H1 (cell line): ENCODE data around the gene COPG1. TPM values are rescaled to one million over a fixed set of nuclear protein-coding genes. Genes with fewer than 3 reads are reported as not detected.
"Not testable (repeated sequence)": the region's sequence is repeated elsewhere in the genome, so short reads cannot be mapped to it uniquely, and the experiment has no call there.

Experiments
- CTCF ChIA-PET: fragments of 300-600 bp; sonication (Branson Sonifier 250); formaldehyde crosslinking; loops from one replicate; lab custom pipeline; 2021; ENCODE audit not compliant: partially characterized antibody; lab: Charles Lee
- POLR2A ChIA-PET: fragments of 300-600 bp; sonication (Branson Sonifier 250); formaldehyde crosslinking; loops from one replicate; lab custom pipeline; 2021; ENCODE audit warnings: inconsistent platforms; ENCODE audit not compliant: partially characterized antibody; lab: Charles Lee
- DNase-seq, 2 experiments: peaks; one replicate each; pipeline versions ENCODE4 v3.0.0 to v3.0.0-alpha.2; 2010 to 2022; ENCODE audit warnings: low spot score in 2 of 2, low read depth in 1 of 2, mixed read lengths in 1 of 2
- FAIRE-seq: peaks from 2 replicates; lab custom pipeline; 2011; peaks lifted over from hg19 to GRCh38; lab: Jason Lieb, UNC
- H2AFZ ChIP-seq: 2 replicates; pipeline ENCODE4 v1.8.1; 2012; ENCODE audit warnings: low read length, inconsistent platforms
- H2AK5ac ChIP-seq: 2 replicates; pipeline ENCODE4 v1.6.1; 2013; ENCODE audit warnings: low read depth, low read length
- H2BK120ac ChIP-seq: replicated peaks from 2 replicates; pipeline ENCODE3; 2013; ENCODE audit warnings: low read depth, low read length, inconsistent platforms
- H2BK12ac ChIP-seq: 2 replicates; pipeline ENCODE4 v1.6.1; 2013; ENCODE audit warnings: low read depth, low read length
- H2BK15ac ChIP-seq: 2 replicates; pipeline ENCODE4 v1.6.1; 2013; ENCODE audit warnings: low read length
- H2BK20ac ChIP-seq: 2 replicates; pipeline ENCODE4 v1.6.1; 2013; ENCODE audit warnings: low read length
- H2BK5ac ChIP-seq: 2 replicates; pipeline ENCODE4 v1.6.1; 2013; ENCODE audit warnings: low read depth, low read length
- H3K14ac ChIP-seq: 2 replicates; pipeline ENCODE4 v1.6.1; 2013; ENCODE audit warnings: inconsistent platforms; ENCODE audit not compliant: insufficient read length
- H3K18ac ChIP-seq: 2 replicates; pipeline ENCODE4 v1.6.1; 2013; ENCODE audit warnings: low read length; ENCODE audit errors: extremely low read depth
- H3K23ac ChIP-seq: 2 replicates; pipeline ENCODE4 v1.6.1; 2013; ENCODE audit warnings: inconsistent platforms; ENCODE audit not compliant: insufficient read length
- H3K23me2 ChIP-seq: 2 replicates; pipeline ENCODE4 v1.6.1; 2013; ENCODE audit warnings: low read depth, low read length
- H3K27ac ChIP-seq: 2 replicates; pipeline ENCODE4 v1.6.1; 2011; ENCODE audit warnings: low read depth, low read length, inconsistent platforms
- H3K27me3 ChIP-seq, 4 experiments: replicated peaks in 1 of 4; 1 replicate in 1 of 4; 2 replicates in 3 of 4; pipeline versions ENCODE4 v1.6.1 to v1.8.1; 2011 to 2013; ENCODE audit warnings: low read length in 3 of 4, mild to moderate bottlenecking in 3 of 4, inconsistent platforms in 2 of 4, mixed read lengths in 2 of 4, moderate library complexity in 1 of 4; ENCODE audit not compliant: control insufficient read depth in 3 of 4, insufficient read depth in 3 of 4; ENCODE audit errors: extremely low read depth in 1 of 4
- H3K36me3 ChIP-seq, 4 experiments: 2 replicates each; pipeline versions ENCODE4 v1.6.1 to v1.8.1; 2011 to 2013; ENCODE audit warnings: mild to moderate bottlenecking in 4 of 4, low read length in 3 of 4, moderate library complexity in 2 of 4, control low read depth in 1 of 4, inconsistent platforms in 1 of 4; ENCODE audit not compliant: insufficient read depth in 4 of 4, control insufficient read depth in 2 of 4
- H3K4ac ChIP-seq: replicated peaks from 2 replicates; pipeline ENCODE3; 2013; ENCODE audit warnings: low read length, low read depth, mixed read lengths, inconsistent platforms; ENCODE audit not compliant: insufficient read length
- H3K4me1 ChIP-seq, 4 experiments: replicated peaks in 1 of 4; 1 replicate in 1 of 4; 2 replicates in 3 of 4; pipeline versions ENCODE4 v1.6.1 to v1.8.1; 2011 to 2013; ENCODE audit warnings: low read length in 3 of 4, inconsistent platforms in 2 of 4, mixed read lengths in 1 of 4; ENCODE audit not compliant: insufficient read depth in 4 of 4, control insufficient read depth in 3 of 4
- H3K4me2 ChIP-seq, 2 experiments: 2 replicates each; pipeline versions ENCODE4 v1.6.1 to v1.8.1; 2011 to 2013; ENCODE audit warnings: low read depth in 2 of 2, low read length in 2 of 2, control low read depth in 1 of 2, inconsistent platforms in 1 of 2, mild to moderate bottlenecking in 1 of 2; ENCODE audit not compliant: insufficient read depth in 1 of 2
- H3K4me3 ChIP-seq, 4 experiments: fragments of 200-600, 300-600 bp in 1 of 4; sonication (generic), shearing (Covaris generic), sonication (Bioruptor Twin) in 1 of 4; 2 replicates each; pipeline versions ENCODE4 v1.5.1 to v1.8.1; 2011 to 2016; ENCODE audit warnings: low read length in 4 of 4, low read depth in 3 of 4, control low read depth in 2 of 4, inconsistent platforms in 2 of 4, mild to moderate bottlenecking in 2 of 4, mixed read lengths in 1 of 4, moderate library complexity in 1 of 4; ENCODE audit not compliant: insufficient read depth in 2 of 4; ENCODE audit errors: extremely low read depth in 1 of 4
- H3K56ac ChIP-seq: replicated peaks from 2 replicates; pipeline ENCODE3; 2013; ENCODE audit warnings: low read depth, mild to moderate bottlenecking, mixed read lengths, low read length, inconsistent platforms; ENCODE audit not compliant: insufficient read length
- H3K79me1 ChIP-seq: 2 replicates; pipeline ENCODE4 v1.6.1; 2013; ENCODE audit warnings: low read depth, low read length, control low read depth
- H3K79me2 ChIP-seq, 2 experiments: 2 replicates each; pipeline versions ENCODE4 v1.6.1 to v1.8.1; 2012 to 2013; ENCODE audit warnings: low read length in 2 of 2, mild to moderate bottlenecking in 2 of 2, inconsistent platforms in 1 of 2; ENCODE audit not compliant: insufficient read depth in 2 of 2, control insufficient read depth in 1 of 2
- H3K9ac ChIP-seq, 4 experiments: replicated peaks in 1 of 4; 1 replicate in 1 of 4; 2 replicates in 3 of 4; pipeline versions ENCODE4 v1.6.1 to v1.8.1; 2011 to 2013; ENCODE audit warnings: low read depth in 3 of 4, low read length in 3 of 4, control low read depth in 2 of 4, mild to moderate bottlenecking in 2 of 4, moderate library complexity in 2 of 4, inconsistent platforms in 1 of 4; ENCODE audit errors: extremely low read depth in 1 of 4
- H3K9me3 ChIP-seq, 2 experiments: 2 replicates each; pipeline versions ENCODE4 v1.6.1 to v1.8.1; 2012 to 2013; ENCODE audit warnings: mild to moderate bottlenecking in 2 of 2, moderate library complexity in 2 of 2, control low read depth in 1 of 2, inconsistent platforms in 1 of 2, low read depth in 1 of 2, low read length in 1 of 2, mixed read lengths in 1 of 2; ENCODE audit not compliant: insufficient read depth in 2 of 2
- H4K20me1 ChIP-seq, 2 experiments: replicated peaks in 1 of 2; 2 replicates each; pipeline versions ENCODE3 to v1.8.1; 2011 to 2013; ENCODE audit warnings: inconsistent platforms in 2 of 2, low read length in 2 of 2, mild to moderate bottlenecking in 1 of 2; ENCODE audit not compliant: insufficient read depth in 2 of 2, control insufficient read depth in 1 of 2
- H4K5ac ChIP-seq: 2 replicates; pipeline ENCODE4 v1.6.1; 2013; ENCODE audit warnings: low read length, low read depth, mixed read lengths, inconsistent platforms; ENCODE audit not compliant: insufficient read length
- H4K8ac ChIP-seq: 2 replicates; pipeline ENCODE4 v1.8.0; 2013; ENCODE audit warnings: mild to moderate bottlenecking, moderate library complexity, low read length, inconsistent platforms; ENCODE audit not compliant: insufficient read depth; ENCODE audit errors: extremely low read depth
- H4K91ac ChIP-seq: replicated peaks from 2 replicates; pipeline ENCODE3; 2013; ENCODE audit warnings: low read length, mixed read lengths, inconsistent platforms; ENCODE audit not compliant: insufficient read length
- NANOG ChIP-seq: IDR thresholded peaks from 2 replicates; pipeline ENCODE4 v1.6.1; 2011; ENCODE audit warnings: low read length, low read depth, mild to moderate bottlenecking, inconsistent platforms; ENCODE audit not compliant: insufficient read depth, poor library complexity, severe bottlenecking
- RAD21 ChIP-seq, 2 experiments: IDR thresholded peaks in 1 of 2; conservative IDR thresholded peaks in 1 of 2; 2 replicates each; pipeline ENCODE4 v1.6.1; 2011; ENCODE audit warnings: low read depth in 2 of 2, low read length in 2 of 2, improper control_type of control experiment in 1 of 2, inconsistent platforms in 1 of 2, mild to moderate bottlenecking in 1 of 2, moderate library complexity in 1 of 2
- RXRA ChIP-seq: IDR thresholded peaks from 2 replicates; pipeline ENCODE4 v1.6.1; 2011; ENCODE audit warnings: low read depth, mild to moderate bottlenecking, low read length, moderate library complexity; ENCODE audit not compliant: insufficient read depth
- SIN3A ChIP-seq, 2 experiments: IDR thresholded peaks in 1 of 2; conservative IDR thresholded peaks in 1 of 2; 2 replicates each; pipeline ENCODE4 v1.6.1; 2011 to 2012; ENCODE audit warnings: low read length in 2 of 2, improper control_type of control experiment in 1 of 2, low read depth in 1 of 2, mild to moderate bottlenecking in 1 of 2
- YY1 ChIP-seq: IDR thresholded peaks from 2 replicates; pipeline ENCODE4 v1.6.1; 2011; ENCODE audit warnings: low read depth, mild to moderate bottlenecking, low read length
- WGBS, 2 experiments: shearing (Covaris generic) in 1 of 2; methylation state at CpG; one replicate each; pipeline versions ENCODE4 v1.1.6 to v1.1.7; 2013 to 2015; ENCODE audit warnings: low lambda C conversion rate in 2 of 2, mixed read lengths in 2 of 2, inconsistent platforms in 1 of 2, low coverage in 1 of 2, missing lambda C conversion rate in 1 of 2; ENCODE audit not compliant: insufficient replicate concordance in 2 of 2, insufficient coverage in 1 of 2, insufficient read length in 1 of 2; ENCODE audit errors: extremely low coverage in 1 of 2, missing lambda C conversion rate in 1 of 2; 5-methylcytosine and 5-hydroxymethylcytosine counted together
- polyA plus RNA-seq, 7 experiments: library from polyadenylated mRNA; depleted of rRNA in 3 of 7; stranded (reverse) in 5 of 7; unstranded in 2 of 7; fragments of >200 nt in 5 of 7; fragments of 200-250 nt in 2 of 7; gene quantifications; 1 replicate in 5 of 7; 2 replicates in 1 of 7; 4 replicates in 1 of 7; pipeline versions ENCODE4 v1.2.1 to v1.2.3, GENCODE V29; 2011 to 2013; ENCODE audit warnings: missing spikeins in 2 of 7, mixed read lengths in 2 of 7
- total RNA-seq: library from RNA; stranded (reverse); fragmentation: NEBNext Ultra II Directional; extraction: Animal tissue kit (Norgen Biotek cat#: 25700); gene quantifications from 2 replicates; pipeline ENCODE4 v1.2.1, GENCODE V29; 2021
- TF ChIP-seq, protein P1 (sequence below): IDR thresholded peaks from 2 replicates; pipeline ENCODE4 v1.6.1; 2011; ENCODE audit warnings: low read depth, mild to moderate bottlenecking, low read length; ENCODE audit not compliant: insufficient read depth
- TF ChIP-seq, protein P2 (sequence below), 3 experiments: IDR thresholded peaks; 1 replicate in 2 of 3; 2 replicates in 1 of 3; pipeline versions ENCODE4 v1.5.1 to v1.6.1; 2011; ENCODE audit warnings: low read length in 3 of 3, mild to moderate bottlenecking in 3 of 3, inconsistent platforms in 2 of 3, low read depth in 1 of 3, moderate library complexity in 1 of 3; ENCODE audit not compliant: insufficient read depth in 1 of 3; ENCODE audit errors: control extremely low read depth in 1 of 3

COPG1 gene
- total and polyA plus RNA-seq, 2 of the 8 experiments (the other 6 are each of a cell fraction or from before 2014, with no cell fraction given): 52.7 to 106 TPM

DNA sequence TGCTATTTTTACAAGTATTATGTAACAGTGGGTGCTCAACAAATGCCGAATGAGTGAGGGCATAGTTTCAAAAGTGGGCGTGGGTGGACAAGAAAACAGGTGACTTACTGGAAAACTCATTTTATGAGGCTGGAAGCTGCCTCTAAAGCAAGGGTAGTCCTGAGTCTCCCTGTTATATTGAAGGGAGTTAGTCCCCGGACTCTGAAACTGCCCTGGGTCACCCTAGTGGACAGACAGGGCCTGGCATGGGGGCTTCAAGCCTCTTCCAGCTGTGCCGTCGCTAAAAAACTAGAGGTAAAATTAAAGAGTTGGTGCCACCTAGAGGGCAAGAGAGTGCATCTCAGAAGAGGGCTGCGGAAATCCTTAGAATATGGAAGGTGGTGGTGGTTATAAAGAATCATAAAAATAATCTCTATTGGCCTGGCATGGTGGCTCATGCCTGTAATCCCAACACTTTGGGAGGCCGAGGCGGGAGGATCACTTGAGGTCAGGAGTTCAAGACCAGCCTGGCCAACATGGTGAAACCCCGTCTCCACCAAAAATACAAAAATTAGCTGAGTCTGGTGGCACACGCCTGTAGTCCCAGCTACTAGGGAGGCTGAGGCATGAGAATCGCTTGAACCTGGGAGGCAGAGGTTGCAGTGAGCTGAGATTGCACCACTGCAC lies 3.6 kb upstream of the COPG1 start:
- FAIRE-seq: not testable (repeated sequence)

More for the DNA sequence above, 3.6 kb upstream of the COPG1 start:
- H2BK120ac ChIP-seq, H3K4me3 ChIP-seq: not testable (repeated sequence)
- TF ChIP-seq NANOG: peak; percentile 38
- TF ChIP-seq, protein P1, sequence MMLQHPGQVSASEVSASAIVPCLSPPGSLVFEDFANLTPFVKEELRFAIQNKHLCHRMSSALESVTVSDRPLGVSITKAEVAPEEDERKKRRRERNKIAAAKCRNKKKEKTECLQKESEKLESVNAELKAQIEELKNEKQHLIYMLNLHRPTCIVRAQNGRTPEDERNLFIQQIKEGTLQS: 0 out of 2 replicates have a peak, but pooled peaks have one; percentile 35
- TF ChIP-seq YY1: peak; percentile 51; the same call in 1 of the 2 replicates
- peak; percentile 92 to 98 for TF ChIP-seq RAD21 (IDR thresholded peaks at IDR 0.05 in 1 of 2, conservative IDR thresholded peaks at IDR 0.05 in 1 of 2; ENCODE audit: low read depth in 2 of 2, low read length in 2 of 2)
- TF ChIP-seq RXRA: peak; percentile 25; the same call in 1 of the 2 replicates
- TF ChIP-seq SIN3A (conservative IDR thresholded peaks at IDR 0.05 in 1 of 2, IDR thresholded peaks at IDR 0.05 in 1 of 2; ENCODE audit: low read depth in 1 of 2, low read length in 2 of 2): peak in 1 of 2 experiments; percentile 72; a peak in 2 of 4 replicates
- TF ChIP-seq, protein P2, sequence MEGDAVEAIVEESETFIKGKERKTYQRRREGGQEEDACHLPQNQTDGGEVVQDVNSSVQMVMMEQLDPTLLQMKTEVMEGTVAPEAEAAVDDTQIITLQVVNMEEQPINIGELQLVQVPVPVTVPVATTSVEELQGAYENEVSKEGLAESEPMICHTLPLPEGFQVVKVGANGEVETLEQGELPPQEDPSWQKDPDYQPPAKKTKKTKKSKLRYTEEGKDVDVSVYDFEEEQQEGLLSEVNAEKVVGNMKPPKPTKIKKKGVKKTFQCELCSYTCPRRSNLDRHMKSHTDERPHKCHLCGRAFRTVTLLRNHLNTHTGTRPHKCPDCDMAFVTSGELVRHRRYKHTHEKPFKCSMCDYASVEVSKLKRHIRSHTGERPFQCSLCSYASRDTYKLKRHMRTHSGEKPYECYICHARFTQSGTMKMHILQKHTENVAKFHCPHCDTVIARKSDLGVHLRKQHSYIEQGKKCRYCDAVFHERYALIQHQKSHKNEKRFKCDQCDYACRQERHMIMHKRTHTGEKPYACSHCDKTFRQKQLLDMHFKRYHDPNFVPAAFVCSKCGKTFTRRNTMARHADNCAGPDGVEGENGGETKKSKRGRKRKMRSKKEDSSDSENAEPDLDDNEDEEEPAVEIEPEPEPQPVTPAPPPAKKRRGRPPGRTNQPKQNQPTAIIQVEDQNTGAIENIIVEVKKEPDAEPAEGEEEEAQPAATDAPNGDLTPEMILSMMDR (IDR thresholded peaks at IDR 0.05; ENCODE audit: control extremely low read depth in 1 of 3, insufficient read depth in 1 of 3, low read depth in 1 of 3, low read length in 3 of 3): peak; percentile 73 to 99 (median 91)
- TF ChIP-seq, all 59 proteins: peak for 7; not testable (repeated sequence) for 52
- not testable (repeated sequence) for H3K27me3 ChIP-seq, H3K23ac ChIP-seq, H3K4ac ChIP-seq, H2BK20ac ChIP-seq, H2BK12ac ChIP-seq, H4K20me1 ChIP-seq, H4K5ac ChIP-seq, H3K4me2 ChIP-seq, H3K18ac ChIP-seq, H3K36me3 ChIP-seq, H3K4me1 ChIP-seq, H2AK5ac ChIP-seq, H2AFZ ChIP-seq, H2BK15ac ChIP-seq, H3K9me3 ChIP-seq, H4K91ac ChIP-seq, H4K8ac ChIP-seq, H3K14ac ChIP-seq, H3K79me1 ChIP-seq, H2BK5ac ChIP-seq, H3K9ac ChIP-seq, H3K56ac ChIP-seq, H3K27ac ChIP-seq
- CTCF ChIA-PET: interaction anchor here (0.5 to 4.6 kb wide), 65 partner anchors 10 to 370 kb away, joined by 3 to 45 read pairs (median 4); partner anchors contain the start of genes CNBP and GP9
- peak; percentile 63 to 78 for DNase-seq
- WGBS, 2 experiments: 33% methylated on average over 11 of the region's 11 CpGs; no CpG with 5 or more reads in 1 of the 2 experiments
- peaks cover 10% of the 10 kb centered on the region for H3K23me2 ChIP-seq
- POLR2A ChIA-PET: interaction anchor here (0.6 to 4.4 kb wide), 17 partner anchors 10 to 367 kb away, joined by 3 to 39 read pairs (median 4); partner anchors contain the start of genes ACAD9 and CNBP
- H3K79me2 ChIP-seq: peaks cover 0 to 12% of the 10 kb centered on the region in 2 experiments; a peak in 3 of 4 replicates
